Testis (tissue), 2 donors: ENCODE data around the gene LMAN1.

Experiments
- POLR2A ChIP-seq: fragments of 450-650 bp; IDR thresholded peaks from one replicate; pipeline ENCODE4 v1.6.1; 2017; ENCODE audit warnings: antibody characterized with exemption, mild to moderate bottlenecking, moderate library complexity
- TF ChIP-seq, protein P1 (sequence below), 3 experiments: fragments of 450-650 bp in 2 of 3; fragments of 200-600 bp in 1 of 3; sonication (generic) in 1 of 3; IDR thresholded peaks; one replicate each; pipeline ENCODE4 v1.5.1; 2016 to 2019; ENCODE audit warnings: antibody characterized with exemption in 3 of 3, mild to moderate bottlenecking in 2 of 3, moderate library complexity in 1 of 3

DNA sequence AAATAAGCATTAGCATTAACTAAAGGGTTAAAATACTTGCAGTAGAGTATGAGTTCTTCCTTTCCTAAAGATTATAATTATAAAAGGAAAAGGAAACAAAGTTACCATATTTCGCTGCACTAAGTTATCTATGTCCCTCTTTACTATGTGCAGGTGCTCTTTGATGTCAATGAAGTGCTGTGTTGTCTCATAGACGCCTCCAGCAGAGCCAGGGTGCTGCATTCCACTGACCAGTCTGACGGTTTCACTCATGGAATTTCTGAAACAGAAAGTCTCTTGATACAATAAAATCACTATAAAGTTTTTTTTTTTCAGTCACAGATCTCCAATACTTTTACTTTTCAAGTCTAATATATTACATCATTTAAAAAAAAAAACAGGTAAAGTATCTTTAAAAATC lies 26.1 kb downstream of the LMAN1 start:
- no peak for TF ChIP-seq POLR2A
- TF ChIP-seq, protein P1, sequence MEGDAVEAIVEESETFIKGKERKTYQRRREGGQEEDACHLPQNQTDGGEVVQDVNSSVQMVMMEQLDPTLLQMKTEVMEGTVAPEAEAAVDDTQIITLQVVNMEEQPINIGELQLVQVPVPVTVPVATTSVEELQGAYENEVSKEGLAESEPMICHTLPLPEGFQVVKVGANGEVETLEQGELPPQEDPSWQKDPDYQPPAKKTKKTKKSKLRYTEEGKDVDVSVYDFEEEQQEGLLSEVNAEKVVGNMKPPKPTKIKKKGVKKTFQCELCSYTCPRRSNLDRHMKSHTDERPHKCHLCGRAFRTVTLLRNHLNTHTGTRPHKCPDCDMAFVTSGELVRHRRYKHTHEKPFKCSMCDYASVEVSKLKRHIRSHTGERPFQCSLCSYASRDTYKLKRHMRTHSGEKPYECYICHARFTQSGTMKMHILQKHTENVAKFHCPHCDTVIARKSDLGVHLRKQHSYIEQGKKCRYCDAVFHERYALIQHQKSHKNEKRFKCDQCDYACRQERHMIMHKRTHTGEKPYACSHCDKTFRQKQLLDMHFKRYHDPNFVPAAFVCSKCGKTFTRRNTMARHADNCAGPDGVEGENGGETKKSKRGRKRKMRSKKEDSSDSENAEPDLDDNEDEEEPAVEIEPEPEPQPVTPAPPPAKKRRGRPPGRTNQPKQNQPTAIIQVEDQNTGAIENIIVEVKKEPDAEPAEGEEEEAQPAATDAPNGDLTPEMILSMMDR (IDR thresholded peaks at IDR 0.05), result no peak
